Omental fat pad (tissue), 4 donors: ENCODE results near the gene NAA16. TPM values are rescaled to one million over a fixed set of nuclear protein-coding genes. Genes with fewer than 3 reads are reported as not detected.

Experiments
- ATAC-seq: fragments of 150-250 bp; one replicate; pipeline ENCODE4 v1.9.1; 2016; ENCODE audit warnings: mild to moderate bottlenecking, moderate library complexity; ENCODE audit not compliant: low FRiP score
- DNase-seq: peaks from one replicate; pipeline ENCODE4 v3.0.0-alpha.2; 2019; ENCODE audit warnings: low spot score
- CTCF ChIP-seq, 3 donors: fragments of 450-650 bp; IDR thresholded peaks; one replicate each; pipeline ENCODE4 v1.5.1; 2016 to 2017; ENCODE audit warnings: antibody characterized with exemption in 3 of 3, mild to moderate bottlenecking in 3 of 3, moderate library complexity in 2 of 3
- total RNA-seq, 4 donors: library from RNA; depleted of rRNA; stranded (reverse); fragments of >200 nt; gene quantifications; one replicate each; pipeline ENCODE4 v1.1.0, GENCODE V29; 2016

Gene NAA16
- total RNA-seq, 4 donors from 2014 or later: 8.9 to 20.7 (median 14.2) TPM

GRCh38 chr13:41327994-41328790, 17.1 kb downstream of the NAA16 start:
- no peak for DNase-seq
- no peak for TF ChIP-seq CTCF (IDR thresholded peaks at IDR 0.05)
- ATAC-seq: no peak

GRCh38 chr13:41332829-41333228, 21.8 kb downstream of the NAA16 start:
- no peak for TF ChIP-seq CTCF (IDR thresholded peaks at IDR 0.05)
- DNase-seq: no peak
- ATAC-seq: no peak

GRCh38 chr13:41334810-41335209, 23.7 kb downstream of the NAA16 start:
- DNase-seq (no peak), ATAC-seq (no peak)
- TF ChIP-seq CTCF (IDR thresholded peaks at IDR 0.05): no peak

- peak; percentile 21 for ATAC-seq
- no peak for TF ChIP-seq CTCF (IDR thresholded peaks at IDR 0.05)
- DNase-seq: no peak
Measured at GRCh38 chr13:41344358-41344757, 33.3 kb downstream of the NAA16 start.

- ATAC-seq: peak; percentile 46
- TF ChIP-seq CTCF (IDR thresholded peaks at IDR 0.05): no peak
Measured at GRCh38 chr13:41345165-41345913, 34.3 kb downstream of the NAA16 start.

GRCh38 chr13:41345914-41346589, 35.0 kb downstream of the NAA16 start:
- DNase-seq (no peak), ATAC-seq (peak; percentile 39)
- TF ChIP-seq CTCF (IDR thresholded peaks at IDR 0.05): no peak

More at GRCh38 chr13:41345165-41345913, 34.3 kb downstream of the NAA16 start:
- DNase-seq: no peak
